Epithelial cell of proximal tubule (primary cell): ENCODE results near the gene AKR1E2. TPM values are rescaled to one million over a fixed set of nuclear protein-coding genes. Genes with fewer than 3 reads are reported as not detected.
A peak's percentile ranks its signal among the peaks of the same experiment; 100 is the strongest.

Experiments used
- DNase-seq: peaks from one replicate; pipeline ENCODE4 v3.0.0-alpha.2; 2011; ENCODE audit warnings: low read depth
- H3K4me3 ChIP-seq: 2 replicates; pipeline ENCODE4 v1.5.1; 2011; ENCODE audit warnings: low read depth, mild to moderate bottlenecking, low read length
- CTCF ChIP-seq: conservative IDR thresholded peaks from 2 replicates; pipeline ENCODE4 v1.5.1; 2012; ENCODE audit warnings: low read depth, mild to moderate bottlenecking, low read length
- total RNA-seq: library from RNA; depleted of rRNA; stranded (reverse); fragments of >200 nt; gene quantifications from 2 replicates; pipeline ENCODE4 v1.2.3, GENCODE V29; 2015

Gene AKR1E2
- total RNA-seq, result 2.0 and 2.2 TPM in 2 replicates

DNA sequence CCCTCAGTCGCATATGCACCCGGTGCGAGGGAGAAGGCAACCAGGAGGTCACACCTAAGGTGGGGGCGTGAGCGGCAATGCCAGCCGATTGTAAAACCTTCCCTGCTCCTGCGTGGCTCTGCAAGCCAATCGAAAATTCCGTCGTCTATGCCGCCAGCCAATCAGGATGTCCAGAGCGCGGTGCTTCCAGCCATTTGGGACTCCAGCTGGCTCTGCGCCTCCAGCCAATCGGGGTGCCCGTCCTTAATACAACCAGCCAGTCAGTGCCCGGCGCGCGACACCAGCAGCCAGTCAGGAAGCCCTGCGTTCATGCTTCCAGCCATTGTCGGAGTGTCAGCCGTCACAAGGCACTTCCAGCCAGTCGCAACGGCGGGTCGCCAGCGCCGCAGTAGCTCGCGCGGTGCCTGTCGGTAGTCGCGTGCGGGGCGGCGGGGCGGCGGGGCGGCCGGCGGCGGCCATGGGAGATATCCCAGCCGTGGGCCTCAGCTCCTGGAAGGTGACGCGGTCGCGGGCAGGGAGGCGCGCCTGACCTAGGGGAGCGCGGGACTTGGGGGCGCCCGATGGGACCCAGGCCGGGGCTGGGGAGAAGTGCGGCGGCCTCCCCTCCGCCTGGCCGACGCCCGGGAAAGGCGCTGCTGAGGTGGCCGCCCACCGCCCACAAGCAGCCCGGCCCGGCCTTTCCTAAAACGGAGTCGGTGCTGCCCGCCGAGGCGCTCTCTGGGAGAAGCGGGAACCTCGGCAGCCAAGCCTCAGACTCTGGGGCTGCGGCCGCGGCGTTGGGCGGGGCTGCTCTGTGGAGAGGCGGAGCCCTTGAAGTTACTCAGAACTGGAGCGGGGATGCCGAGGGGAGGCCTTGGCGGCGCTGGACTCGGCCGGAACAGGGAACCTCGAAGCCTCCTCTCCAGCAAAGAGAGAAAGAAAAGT lies at the start of gene AKR1E2:
Gene AKR1E2 (plus strand): TSS at position 340 of the 924 bp plus-strand sequence. CDS start 118 bp downstream, at position 458.
- peak within 1 kb of the TSS; percentile 55 for H3K4me3 ChIP-seq
- no peak for TF ChIP-seq CTCF
- no peak for DNase-seq

- no peak for TF ChIP-seq CTCF
- H3K4me3 ChIP-seq, result no peak overlapping the region
- no peak for DNase-seq
Measured at GRCh38 chr10:4776234-4776638, 49.8 kb upstream of the AKR1E2 start.

DNA sequence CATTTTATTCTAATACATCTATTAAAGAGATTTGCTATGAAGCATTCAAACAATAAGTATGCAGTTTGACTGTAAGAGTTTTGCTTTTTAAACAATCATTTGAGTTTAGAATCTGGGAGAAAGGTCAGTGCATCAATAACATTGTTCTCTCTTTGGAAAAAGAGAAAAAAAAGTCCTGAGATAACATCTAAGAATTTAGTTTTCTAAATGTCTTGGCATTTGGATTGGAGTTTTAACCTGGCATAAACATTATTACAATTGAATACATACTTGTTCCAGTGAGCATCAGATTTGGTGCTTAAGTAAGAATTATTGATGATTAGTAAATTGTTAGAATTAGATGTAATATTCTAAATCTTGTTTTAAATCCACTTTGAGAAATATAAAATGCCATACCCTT lies 47.2 kb upstream of the AKR1E2 start:
- no peak for DNase-seq
- H3K4me3 ChIP-seq, result no peak overlapping the region
- no peak for TF ChIP-seq CTCF

GRCh38 chr10:4780091-4780490 lies 45.9 kb upstream of the AKR1E2 start:
- no peak for DNase-seq
- no peak overlapping the region for H3K4me3 ChIP-seq
- TF ChIP-seq CTCF, result no peak

DNA sequence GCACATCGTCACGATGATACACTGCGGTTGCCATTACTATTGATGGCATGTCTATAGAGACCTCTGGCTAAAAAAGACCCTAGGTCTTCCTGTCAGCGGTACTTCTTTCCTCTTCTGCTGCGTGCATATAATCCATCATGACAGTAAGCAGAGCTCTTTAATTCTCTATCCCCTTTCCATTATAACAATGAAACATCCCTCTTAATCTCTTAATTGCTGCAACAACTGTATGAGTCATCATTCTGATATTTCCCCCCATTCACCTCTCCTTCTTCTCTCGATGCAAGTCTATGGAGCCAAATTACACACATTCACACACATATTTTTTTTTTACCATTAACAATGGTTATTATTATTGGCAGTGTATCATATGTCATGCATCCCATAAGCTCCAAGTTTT lies 45.2 kb upstream of the AKR1E2 start:
- no peak for DNase-seq
- no peak overlapping the region for H3K4me3 ChIP-seq
- TF ChIP-seq CTCF, result no peak

- peak; percentile 99 for DNase-seq
Measured at GRCh38 chr10:4781955-4782354, 44.1 kb upstream of the AKR1E2 start.

More at GRCh38 chr10:4781955-4782354, 44.1 kb upstream of the AKR1E2 start:
- TF ChIP-seq CTCF, result no peak
- no peak overlapping the region for H3K4me3 ChIP-seq
